ENCODE results near the gene MAN1B1.
"Not testable (repeated sequence)": the region's sequence is repeated elsewhere in the genome, so short reads cannot be mapped to it uniquely, and the experiment has no call there.

MAN1B1 gene

DNA sequence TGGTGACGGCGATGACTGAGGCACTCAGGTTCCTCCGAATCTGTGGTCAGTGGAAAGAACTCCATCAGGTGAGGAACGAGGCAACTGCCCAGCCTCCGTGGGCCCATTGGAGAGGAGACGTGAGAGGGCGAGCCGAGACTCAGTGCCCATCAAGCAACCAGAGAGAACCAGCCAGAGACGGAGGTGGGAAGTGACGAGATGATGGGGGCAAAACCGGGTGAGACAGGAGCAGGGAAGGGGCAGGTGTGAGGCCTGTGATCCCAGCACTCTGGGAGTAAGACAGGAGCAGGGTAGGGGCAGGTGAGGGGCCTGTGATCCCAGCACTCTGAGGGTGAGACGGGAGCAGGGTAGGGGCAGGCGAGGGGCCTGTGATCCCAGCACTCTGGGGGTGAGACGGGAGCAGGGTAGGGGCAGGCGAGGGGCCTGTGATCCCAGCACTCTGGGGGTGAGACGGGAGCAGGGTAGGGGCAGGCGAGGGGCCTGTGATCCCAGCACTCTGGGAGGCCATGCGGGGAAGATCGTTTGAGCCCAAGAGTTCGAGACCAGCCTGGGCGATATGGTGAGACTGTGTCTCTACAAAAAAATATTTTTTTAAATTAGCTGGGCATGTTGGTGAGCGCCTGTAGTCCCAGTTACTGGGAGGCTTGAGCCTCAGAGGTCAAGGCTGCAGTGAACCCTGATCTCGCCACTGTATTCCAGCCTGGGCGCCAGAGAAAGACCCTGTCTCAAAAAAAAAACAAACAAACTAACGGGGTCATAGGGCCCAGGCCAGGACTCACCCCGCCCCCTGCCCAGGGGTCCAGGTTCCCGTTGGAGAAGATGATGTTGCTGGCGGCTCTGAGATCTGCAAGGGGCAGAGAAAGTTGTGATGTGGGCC lies 24.4 kb downstream of the MAN1B1 start:
- no peak for DNase-seq (ENCODE audit: low read depth)

DNA sequence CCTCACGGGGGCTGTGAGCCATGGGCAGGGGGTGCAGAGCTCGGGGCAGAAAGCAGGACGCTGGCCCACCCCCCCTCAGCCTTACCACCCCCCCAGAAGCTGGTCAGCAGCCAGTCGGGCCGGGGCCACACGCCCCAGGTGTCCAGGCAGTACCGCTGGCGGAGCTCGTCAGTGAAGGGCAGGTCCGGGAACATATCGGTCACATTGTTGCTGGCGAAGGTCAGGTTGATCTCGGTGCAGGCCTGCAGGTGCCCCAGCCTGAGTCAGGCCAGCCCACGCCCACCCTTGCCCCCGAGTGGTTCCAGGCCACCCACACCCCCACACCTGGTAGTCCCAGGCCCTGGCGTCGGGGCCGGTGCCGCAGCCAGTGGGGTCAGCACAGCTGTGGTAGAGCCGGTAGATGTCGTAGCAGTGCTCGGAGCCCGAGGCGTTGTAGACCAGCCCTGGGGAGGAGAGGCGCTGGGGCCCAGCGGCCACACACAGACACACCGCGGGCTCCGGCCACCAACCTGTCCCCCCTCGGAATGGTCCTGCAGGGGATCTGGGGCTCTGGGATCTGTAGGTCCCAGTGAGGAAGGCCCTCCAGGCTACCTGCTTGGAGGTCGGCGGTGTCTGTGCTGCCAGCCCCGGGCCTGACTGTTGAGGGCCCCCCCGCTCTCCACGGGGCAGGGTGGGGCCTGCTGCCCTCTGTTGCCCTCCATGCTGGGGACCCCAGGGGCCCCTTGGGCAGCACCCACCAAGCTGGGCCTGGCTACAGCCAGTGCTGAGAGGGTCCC lies 25.2 kb downstream of the MAN1B1 start:
- DNase-seq (ENCODE audit: low read depth): no peak

DNA sequence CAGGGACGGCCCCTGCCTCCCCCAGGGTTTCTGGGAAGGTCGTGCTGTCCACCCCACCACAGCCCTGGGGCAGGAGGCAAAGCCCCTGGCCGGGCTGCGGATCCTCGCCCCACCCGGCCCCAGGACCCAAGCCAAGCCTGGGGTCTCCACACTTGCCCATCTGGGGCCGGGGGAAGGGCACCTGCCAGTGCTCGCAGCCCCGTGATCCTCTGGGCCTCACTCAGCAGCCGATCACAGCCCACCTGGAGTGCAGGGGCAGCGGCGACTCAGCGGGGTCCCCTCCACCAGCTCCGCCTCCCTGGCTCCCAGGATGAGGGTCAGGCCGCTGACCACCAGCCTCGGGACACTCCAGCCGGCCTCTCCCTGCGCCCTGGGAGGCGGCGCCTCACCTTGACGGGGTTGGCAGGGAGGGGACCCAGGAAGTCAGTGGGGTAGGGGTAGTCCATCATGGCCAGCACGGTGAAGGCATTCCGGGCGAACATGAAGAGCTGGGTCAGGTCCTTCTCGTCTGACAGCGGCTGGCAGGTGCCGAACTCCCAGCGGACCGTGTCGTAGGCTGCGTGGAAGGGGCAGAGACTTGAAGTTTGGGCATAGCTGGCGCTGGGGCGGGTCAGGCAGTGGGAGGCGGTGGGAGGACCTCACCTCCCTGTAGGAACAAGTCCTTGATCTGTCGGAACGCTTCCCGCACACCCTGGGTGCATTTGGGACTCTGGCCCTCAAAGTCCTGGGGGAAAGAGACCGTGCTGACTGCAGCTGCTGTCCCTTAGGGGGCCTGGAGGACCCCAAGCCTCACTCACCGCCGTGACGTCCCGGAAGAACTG lies 26.0 kb downstream of the MAN1B1 start:
- DNase-seq (ENCODE audit: low read depth): no peak

DNA sequence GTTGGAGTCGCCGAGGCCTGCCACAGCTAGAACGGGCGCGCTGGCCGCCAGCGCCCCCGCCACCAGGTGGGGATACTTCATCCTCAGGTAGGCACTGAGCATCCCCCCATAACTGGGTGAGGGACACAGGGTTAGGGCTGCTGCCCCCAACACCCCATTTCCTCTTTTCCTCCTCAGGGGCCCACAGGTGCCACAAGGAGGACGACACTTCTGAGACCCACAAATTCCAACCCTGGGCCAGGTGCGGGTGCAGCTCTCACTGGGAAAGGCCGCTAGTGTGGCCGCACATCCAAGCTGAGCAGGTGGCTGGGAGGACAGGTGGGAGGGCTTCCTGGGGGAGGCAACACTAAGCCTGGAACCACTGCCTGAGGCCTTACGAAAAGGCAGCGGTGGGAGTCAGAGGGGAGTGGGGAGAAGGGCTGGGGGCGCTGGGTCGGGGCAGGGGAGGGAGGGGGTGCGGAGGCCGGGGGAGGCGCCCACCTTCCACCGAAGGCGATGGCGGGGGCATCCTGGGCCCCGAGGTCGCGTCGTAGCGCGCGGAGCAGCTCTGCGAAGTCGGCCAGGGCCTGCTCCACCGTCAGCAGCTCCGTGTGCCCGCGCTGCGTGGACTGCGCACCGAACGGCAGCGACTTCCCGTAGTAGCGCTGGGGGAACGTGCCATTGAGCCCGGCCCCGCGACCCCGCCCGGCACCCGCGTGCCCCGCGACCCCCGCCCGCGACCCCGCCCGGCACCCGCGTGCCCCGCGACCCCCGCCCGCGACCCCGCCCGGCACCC lies 26.8 kb downstream of the MAN1B1 start:
- DNase-seq (ENCODE audit: low read depth): no peak

DNA sequence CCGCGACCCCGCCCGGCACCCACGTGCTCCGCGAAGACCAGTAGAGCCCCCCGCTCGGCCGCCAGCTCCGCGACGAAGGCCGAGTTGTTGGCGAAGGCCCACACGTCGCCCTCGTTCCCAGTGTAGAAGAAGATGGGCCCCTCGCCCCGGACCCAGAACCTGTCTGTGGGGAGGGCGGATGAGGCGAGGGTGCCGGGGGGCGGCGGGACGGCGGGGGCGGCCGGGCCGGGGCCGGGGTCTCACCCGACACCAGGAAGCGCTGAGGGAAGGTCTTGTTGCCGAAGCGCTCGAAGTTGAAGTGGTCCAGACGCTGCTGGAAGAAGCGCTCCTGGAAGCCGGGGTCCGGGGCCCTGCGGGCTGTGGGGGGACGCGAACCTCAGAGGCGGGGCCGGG lies 27.4 kb downstream of the MAN1B1 start:
- no peak for DNase-seq (ENCODE audit: low read depth)

DNA sequence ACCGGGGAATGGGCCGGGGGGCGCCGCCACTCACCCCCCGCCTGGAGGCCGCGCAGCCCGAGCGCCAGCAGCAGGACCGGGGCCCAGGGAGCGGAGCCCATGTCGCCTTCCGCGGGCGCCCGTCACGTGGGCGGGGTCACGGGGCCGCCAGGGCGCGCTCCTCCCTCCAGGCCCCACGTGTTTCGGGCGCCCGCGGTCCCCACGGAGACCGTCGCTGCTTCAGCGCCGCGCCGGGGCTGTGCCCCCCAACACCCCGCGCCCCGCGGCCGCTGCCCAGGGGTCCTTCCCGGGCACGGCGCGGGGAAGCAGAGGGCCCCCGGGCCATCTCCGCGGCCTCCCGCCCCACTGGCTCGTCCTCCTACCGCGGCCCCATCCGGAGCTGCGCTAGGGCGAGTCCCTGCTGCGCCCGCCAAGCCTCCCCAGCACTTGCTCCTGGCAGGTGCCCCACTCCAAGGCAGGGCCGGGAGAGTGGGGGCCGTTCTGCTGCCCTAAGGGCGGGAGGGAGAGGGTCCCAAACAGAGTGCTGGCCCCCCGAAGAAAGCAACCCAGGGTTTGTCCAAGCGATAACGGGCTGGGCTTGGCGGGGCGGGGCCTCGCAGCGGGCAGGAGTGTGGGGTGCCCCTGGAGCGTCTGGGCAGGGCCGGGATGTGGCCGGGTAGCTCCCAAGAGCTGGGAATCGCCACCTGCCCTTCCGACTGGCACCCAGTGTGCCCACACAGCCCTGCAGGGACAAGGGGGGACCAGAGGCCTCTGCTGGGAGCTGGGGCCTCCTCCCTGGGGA lies 28.0 kb downstream of the MAN1B1 start, which contains the start of gene DPP7:
Gene DPP7 (minus strand): TSS at position 121 of the 781 bp plus-strand sequence. CDS start 20 bp downstream, at position 101.
- peak; percentile 53 for DNase-seq (ENCODE audit: low read depth)

DNA sequence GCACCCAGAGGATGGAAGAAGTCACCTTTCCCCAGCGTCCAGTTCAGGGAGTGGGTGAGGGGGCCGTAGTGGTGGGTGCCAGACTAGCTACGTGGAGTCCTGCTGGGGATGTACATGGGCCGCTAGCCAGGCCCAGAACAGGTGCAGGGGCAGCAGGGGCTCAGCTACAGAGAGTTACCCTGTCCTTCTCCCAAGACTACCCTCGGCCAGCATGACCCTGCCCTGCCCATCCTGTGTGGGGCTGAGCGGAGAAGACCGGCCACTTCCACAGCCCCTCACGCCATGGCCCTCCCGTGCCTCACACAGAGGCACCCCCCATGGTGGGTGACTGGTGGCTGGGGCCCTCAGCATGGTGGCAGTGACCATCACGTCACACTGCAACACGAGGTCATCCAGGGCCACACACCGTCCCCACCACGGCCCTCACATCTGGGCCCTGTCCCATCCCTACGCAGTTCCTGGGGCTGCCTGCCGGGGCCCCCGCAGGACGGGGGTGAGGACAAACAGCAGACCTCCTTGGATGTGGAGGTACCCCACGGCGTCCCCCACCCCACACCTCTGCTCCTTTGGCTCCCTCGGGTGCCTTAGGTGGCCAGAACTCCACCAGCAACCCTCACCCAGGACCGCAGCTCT lies 28.7 kb downstream of the MAN1B1 start:
- DNase-seq (ENCODE audit: low read depth): no peak

DNA sequence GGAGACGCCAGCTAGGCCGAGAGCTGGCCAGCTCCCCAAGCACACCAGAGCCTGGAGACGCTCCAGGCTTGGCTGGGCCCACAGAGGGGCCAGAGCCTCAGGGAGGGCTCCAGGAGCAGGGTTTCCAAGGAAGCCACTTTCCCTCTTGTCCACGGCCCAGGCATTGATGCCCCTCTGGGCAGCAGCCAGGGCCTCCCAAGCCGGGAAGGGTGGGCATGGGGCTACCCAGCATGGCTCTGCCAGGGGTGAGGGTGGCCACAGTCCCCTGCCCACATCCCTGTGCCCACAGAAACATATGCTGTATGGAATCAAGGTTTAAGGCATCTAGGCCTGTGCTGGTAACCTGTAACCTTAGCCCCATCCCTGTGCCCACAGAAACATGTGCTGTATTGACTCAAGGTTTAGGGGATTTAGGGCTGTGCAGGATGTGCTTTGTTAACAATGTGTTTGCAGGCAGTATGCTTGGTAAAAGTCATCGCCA lies 29.3 kb downstream of the MAN1B1 start:
- DNase-seq (ENCODE audit: low read depth): no peak

DNA sequence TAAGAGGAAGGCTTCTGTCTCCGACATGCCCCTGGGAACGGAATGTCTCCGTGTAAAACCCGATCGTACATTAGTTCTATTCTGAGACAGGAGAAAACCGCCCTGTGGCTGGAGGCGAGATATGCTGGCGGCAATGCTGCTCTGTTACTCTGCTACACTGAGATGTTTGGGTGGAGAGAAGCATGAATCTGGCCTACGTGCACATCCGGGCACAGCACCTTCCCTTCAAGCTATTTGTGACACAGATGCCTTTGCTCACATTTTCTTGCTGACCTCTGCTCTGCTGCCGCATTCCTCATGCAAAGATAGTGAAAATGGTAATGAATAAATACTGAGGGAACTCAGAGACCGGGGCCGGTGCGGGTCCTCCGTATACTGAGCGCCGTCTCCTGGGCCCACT lies 29.9 kb downstream of the MAN1B1 start:
- no peak for DNase-seq (ENCODE audit: low read depth)

DNA sequence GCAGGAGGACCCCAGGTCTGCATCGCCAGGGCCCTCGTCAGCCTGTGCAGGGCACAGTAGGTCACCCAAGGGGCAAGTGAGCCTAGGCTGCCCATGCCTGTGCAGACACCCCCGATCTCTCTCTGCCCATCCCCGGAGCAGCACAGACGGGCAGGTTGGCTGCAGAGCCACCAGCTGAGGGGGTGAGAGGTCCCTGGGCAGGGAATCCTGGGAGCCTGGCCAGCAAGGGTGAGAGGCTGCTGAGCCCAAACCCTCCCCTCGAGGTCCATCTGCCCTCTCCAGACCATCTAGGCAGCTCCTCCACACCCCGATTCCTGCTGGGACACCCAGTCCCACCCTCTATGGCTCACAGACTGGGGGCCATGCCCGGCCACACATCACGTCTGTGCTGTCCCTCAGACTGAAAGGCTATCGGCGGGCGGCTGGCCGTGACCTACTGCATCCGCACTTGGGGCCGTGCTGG lies 30.5 kb downstream of the MAN1B1 start:
- no peak for DNase-seq (ENCODE audit: low read depth)

DNA sequence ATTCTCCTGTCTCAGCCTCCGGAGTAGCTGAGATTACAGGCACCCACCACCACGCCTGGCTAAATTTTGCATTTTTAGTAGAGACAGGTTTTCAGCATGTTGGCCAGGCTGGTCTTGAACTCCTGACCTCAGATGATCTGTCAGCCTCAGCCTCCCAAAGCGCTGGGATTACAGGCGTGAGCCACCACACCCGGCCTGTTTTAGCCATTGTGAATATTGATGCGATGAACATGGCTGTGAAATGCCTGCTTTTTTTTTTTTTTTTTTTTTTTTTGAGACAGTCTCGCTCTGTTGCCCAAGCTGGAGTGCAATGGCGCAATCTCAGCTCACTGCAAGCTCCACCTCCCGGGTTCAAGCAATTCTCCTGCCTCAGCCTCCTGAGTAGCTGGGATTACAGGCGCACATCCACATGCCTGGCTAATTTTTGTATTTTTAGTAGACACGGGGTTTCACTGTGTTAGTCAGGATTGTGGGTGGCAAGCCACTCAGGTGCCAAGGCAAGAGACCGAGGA lies 31.4 kb downstream of the MAN1B1 start:
- DNase-seq (ENCODE audit: low read depth): not testable (repeated sequence)

DNA sequence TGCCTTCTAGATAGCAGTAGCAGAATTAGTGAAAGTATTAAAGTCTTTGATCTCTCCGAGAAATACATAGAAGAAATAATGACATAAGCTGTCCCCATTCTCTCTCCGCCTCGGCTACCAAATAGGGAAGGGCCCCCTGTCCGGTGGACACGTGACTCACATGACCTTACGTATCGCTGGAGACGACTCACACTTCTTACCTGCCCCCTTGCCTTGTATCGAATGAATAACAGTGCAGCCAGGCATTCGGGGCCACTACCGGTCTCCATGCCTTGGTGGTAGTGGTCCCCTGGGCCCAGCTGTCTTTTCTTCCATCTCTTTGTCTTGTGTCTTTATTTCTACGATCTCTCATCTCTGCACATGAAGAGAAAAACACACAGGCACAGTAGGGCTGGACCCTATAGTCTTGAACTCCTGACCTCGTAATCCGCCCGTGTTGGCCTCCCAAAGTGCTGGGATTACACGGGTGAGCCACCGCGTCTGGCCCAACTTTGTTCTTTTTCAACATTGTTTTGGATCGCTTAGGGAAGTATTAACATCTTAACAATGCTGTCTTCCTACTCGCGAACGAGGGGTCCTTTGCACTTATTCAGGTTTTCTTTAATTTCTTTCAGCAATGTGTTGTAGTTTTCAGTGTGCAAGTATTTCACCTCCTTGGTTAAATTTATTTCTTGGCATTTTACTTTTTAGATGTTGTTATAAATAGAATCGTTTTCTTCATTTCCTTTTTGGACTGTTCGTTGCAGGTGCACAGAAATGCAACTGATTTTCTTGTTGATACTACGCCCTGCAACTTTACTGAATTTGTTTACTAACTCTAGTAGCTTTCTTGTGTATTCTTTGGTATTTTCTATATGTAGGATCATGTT lies 35.4 kb downstream of the MAN1B1 start:
- not testable (repeated sequence) for DNase-seq (ENCODE audit: low read depth)

DNA sequence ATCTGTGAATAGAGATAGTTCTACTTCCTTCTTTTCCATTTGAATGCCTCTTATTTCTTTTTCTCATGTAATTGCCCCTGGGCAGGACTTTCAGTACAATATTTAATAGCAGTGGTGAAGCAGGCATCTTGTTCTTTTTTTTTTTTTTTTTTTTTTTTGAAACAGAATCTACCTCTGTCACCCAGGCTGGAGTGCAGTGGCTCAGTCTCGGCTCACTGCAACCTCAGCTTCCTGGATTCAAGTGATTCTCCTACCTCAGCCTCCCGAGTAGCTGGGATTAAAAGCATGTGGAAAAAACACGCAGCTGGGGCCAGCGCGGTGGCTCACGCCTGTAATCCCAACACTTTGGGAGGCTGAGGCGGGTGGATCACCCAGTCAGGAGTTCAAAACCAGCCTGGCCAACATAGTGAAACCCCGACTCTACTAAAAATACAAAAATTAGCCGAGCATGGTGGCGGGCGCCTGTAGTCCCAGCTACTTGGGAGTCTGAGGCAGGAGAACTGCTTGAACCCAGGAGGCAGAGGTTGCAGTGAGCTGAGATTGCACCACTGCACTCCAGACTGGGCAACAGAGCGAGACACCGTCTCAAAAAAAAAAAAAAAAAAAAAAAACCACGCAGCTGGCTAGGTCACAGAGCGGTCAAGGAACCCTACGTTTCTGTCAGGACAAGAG lies 36.1 kb downstream of the MAN1B1 start:
- not testable (repeated sequence) for DNase-seq (ENCODE audit: low read depth)

DNA sequence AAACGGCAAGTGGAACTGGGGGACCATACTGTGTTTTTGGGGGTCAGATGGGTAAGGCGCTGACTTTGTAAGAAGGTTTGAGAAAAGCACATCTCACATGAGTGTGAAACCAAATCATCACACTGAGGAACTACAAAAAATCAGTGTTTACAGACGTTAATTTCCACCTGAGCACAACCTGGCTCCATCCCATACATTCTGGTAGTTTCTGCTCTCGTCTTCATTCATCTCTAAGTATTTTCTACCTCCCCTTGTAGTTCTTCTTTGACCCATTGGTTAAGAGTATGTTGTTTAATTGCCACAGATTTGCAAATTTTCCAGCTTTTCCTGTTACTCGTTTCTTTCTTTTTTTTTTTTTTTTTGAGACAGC lies 36.7 kb downstream of the MAN1B1 start:
- no peak for DNase-seq (ENCODE audit: low read depth)

DNA sequence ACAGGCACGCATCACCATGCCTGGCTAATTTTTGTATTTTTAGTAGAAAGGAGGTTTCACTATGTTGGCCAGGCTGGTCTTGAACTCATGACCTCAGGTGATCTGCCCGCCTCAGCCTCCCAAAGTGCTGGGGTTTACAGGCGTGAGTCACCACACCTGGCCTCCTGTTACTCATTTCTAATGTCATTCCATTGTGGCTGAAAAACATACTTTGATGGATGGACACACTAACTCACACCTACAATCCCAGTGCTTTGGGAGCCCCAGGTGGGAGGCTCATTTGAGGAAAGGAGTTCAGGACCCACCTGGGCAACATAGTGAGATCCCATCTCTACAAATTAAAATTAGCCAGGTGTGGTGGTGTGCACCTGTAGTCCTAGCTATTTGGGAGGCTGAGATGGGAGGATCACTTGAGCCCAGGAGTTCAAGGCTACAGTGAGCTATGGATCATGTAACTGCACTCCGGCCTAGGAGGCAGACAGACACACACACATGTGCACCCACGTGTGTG lies 37.2 kb downstream of the MAN1B1 start:
- DNase-seq (ENCODE audit: low read depth): not testable (repeated sequence)

DNA sequence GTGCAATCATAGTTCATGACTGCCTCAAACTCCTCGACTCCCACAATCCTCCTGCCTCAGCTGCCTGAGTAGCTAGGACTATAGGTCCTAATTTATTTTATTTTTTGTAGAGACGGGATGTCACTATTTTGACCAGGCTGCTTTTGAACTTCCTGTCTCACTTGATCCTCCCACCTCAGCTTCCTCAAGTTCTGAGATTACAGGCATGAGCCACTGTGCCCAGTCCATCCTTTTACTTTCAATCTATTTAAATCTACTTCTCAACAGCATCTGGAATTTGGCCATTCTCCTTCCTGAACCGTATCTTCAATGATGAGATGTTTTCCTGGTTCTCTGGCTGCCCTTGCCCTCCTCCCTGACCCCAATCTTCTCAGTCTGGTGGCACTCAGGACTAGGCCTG lies 40.0 kb downstream of the MAN1B1 start:
- DNase-seq (ENCODE audit: low read depth): no peak

DNA sequence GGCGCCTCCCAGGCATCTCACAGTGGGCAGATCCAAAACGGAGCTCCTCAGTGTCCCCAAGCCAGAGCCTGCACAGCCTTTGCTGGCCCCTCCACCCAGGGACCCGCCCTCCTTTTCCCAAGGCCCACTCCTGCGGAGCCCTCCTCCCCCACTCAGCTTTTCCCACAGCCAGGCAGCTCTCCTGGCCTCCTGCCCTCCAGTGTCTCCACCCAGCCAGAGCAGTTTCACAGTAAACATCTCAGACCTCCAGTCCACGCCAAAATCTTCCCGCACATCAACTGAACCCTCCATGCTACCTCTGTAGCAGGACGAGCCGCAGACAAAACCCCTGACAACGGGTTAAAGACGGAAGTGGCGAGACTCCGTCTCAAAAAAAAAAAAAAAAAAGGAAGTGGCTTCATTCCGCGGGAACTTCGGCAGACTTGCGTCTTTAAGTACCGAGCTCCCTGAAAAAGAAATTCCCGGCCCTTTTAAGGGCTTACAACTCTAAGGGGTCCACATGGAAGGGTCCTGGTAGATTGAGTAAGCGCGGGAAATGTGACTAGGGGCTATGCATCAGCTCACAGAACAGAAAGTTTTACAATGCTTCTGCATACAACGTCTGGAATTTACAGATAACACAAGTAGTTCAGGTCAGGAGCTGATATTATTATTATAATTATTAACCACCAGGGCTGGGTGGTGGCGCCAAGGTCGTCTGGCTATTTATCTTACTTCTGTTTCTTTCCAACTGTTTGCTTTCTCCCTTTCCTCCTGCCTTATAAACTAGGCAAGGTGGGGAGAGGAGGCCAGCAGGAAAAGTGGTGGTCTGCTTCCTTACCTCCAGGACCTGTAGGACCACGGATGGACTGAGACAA lies 40.7 kb downstream of the MAN1B1 start:
- no peak for DNase-seq (ENCODE audit: low read depth)
